Natural killer cell (primary cell): ENCODE measurements around the gene MCM3AP. TPM values are rescaled to one million over a fixed set of nuclear protein-coding genes. Genes with fewer than 3 reads are reported as not detected.

Experiments
- ATAC-seq, 3 donors: fragments of 150-1000 bp in 2 of 3; fragments of 200-7000 bp in 1 of 3; cut with Tn5 transposase; 1 replicate in 1 of 3; 2 replicates in 2 of 3; pipeline ENCODE4 v1.10.0; 2021; ENCODE audit warnings: mild to moderate bottlenecking in 2 of 3, moderate library complexity in 2 of 3
- DNase-seq, 2 donors: peaks; one replicate each; pipeline versions ENCODE4 v3.0.0 to v3.0.0-alpha.2; 2013 to 2021; ENCODE audit warnings: mixed read lengths in 1 of 2
- H3K27ac ChIP-seq: one replicate; pipeline ENCODE4 v1.5.1; 2013; ENCODE audit warnings: mild to moderate bottlenecking, low read length
- H3K27me3 ChIP-seq: one replicate; pipeline ENCODE4 v1.6.1; 2013; ENCODE audit warnings: low read length; ENCODE audit not compliant: control insufficient read depth, insufficient read depth
- H3K36me3 ChIP-seq: one replicate; pipeline ENCODE4 v1.6.1; 2013; ENCODE audit warnings: low read length; ENCODE audit not compliant: control insufficient read depth, insufficient read depth
- H3K4me1 ChIP-seq: one replicate; pipeline ENCODE4 v1.6.1; 2013; ENCODE audit warnings: low read length; ENCODE audit not compliant: control insufficient read depth, insufficient read depth
- H3K4me3 ChIP-seq: one replicate; pipeline ENCODE4 v1.5.1; 2013; ENCODE audit warnings: low read length
- H3K9me3 ChIP-seq: one replicate; pipeline ENCODE4 v1.6.1; 2013; ENCODE audit warnings: low read length; ENCODE audit not compliant: control insufficient read depth, insufficient read depth
- H3K27ac Mint-ChIP-seq, 2 donors: one replicate each; pipeline ENCODE4 v1.8.0; 2022; ENCODE audit warnings: mild to moderate bottlenecking in 2 of 2, mixed read lengths in 2 of 2, moderate library complexity in 1 of 2
- H3K27me3 Mint-ChIP-seq, 2 donors: one replicate each; pipeline ENCODE4 v1.8.0; 2022; ENCODE audit warnings: low read depth in 2 of 2, mixed read lengths in 2 of 2
- H3K36me3 Mint-ChIP-seq: one replicate; pipeline ENCODE4 v1.8.0; 2022; ENCODE audit warnings: mixed read lengths
- H3K4me1 Mint-ChIP-seq, 2 donors: one replicate each; pipeline ENCODE4 v1.8.0; 2022; ENCODE audit warnings: mixed read lengths in 2 of 2
- H3K4me3 Mint-ChIP-seq: one replicate; pipeline ENCODE4 v1.8.0; 2022; ENCODE audit warnings: mild to moderate bottlenecking, moderate library complexity, mixed read lengths
- H3K9me3 Mint-ChIP-seq, 2 donors: one replicate each; pipeline ENCODE4 v1.8.0; 2022; ENCODE audit warnings: mixed read lengths in 2 of 2
- WGBS: methylation state at CpG from one replicate; pipeline ENCODE4 v1.1.7; 2013; ENCODE audit warnings: missing lambda C conversion rate; ENCODE audit not compliant: insufficient coverage; 5-methylcytosine and 5-hydroxymethylcytosine counted together
- intact Hi-C: fragments of 100-400 bp; cut with micrococcal nuclease; formaldehyde crosslinking; loops from one replicate; pipeline ENCODE4 v1.14.2; 2022
- total RNA-seq, 4 donors: library from RNA; stranded (reverse); fragments of 120-200 nt in 1 of 4; gene quantifications; one replicate each; pipeline versions ENCODE4 v1.2.3 to v1.2.4, GENCODE V29; 2013 to 2022
- TF ChIP-seq, protein P1 (sequence below): fragments of 200-600 bp; IDR thresholded peaks from one replicate; pipeline ENCODE4 v1.8.0; 2022; ENCODE audit warnings: antibody characterized with exemption

Gene MCM3AP
- total RNA-seq, 3 donors from 2014 or later (not counting 1 experiment from before 2014, with no cell fraction given), result 143 to 172 (median 159) TPM

DNA sequence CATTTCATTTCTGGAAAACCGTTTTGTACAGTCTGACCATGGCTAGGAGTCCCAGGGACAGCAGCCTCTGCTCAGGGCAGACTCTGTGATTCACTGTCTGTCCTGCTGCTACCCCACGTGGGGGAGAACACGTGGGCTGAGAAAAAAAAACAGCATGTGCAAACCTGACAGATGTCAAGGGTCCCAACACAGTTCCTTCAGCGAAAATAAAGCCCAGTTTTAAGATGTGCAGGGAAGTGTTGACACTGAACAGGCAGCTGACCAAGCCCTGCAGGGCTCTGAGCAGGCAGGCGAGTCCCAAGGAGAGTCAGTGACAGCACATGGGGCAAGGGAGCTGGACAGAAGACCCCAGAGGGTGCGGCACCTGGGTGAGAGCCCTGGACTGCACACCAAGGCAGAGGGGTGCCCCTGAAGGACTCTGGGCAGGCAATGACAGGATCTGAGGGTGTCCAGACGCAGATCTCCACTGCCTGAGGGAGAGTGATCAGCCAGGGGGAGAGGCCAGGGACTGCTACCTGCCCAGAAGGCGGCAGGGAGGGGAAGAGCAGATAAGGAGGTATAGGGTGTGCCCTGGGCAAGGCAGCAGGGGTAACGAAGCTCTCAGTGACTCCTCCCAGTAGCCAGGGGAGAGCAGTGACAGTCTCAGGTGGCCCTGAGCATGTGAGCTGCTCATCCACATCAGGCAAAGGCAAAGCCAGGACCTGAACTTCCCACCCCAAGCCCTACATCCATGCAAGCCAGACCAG, 96.0 kb downstream of the MCM3AP start:
- no peak overlapping the region for H3K27ac ChIP-seq
- Mint-ChIP-seq H3K4me1 (no peaks in the 10 kb centered on the region), H3K27ac (peak overlapping the region in 1 of 2 donors; percentile 20), H3K9me3 (no peaks in the 10 kb centered on the region), H3K27me3 (no peaks in the 10 kb centered on the region), H3K36me3 (no peaks in the 10 kb centered on the region), H3K4me3 (no peak overlapping the region)
- H3K9me3 ChIP-seq, result no peaks in the 10 kb centered on the region
- DNase-seq (no peak), ATAC-seq (no peak)
- peaks cover 6% of the 10 kb centered on the region for H3K4me1 ChIP-seq
- peaks cover 10% of the 10 kb centered on the region for H3K36me3 ChIP-seq
- H3K4me3 ChIP-seq, result no peak overlapping the region
- no peaks in the 10 kb centered on the region for H3K27me3 ChIP-seq
- 88% methylated on average over 9 of the region's 9 CpGs for WGBS
- intact Hi-C loops, result no loop called here
- TF ChIP-seq, protein P1, sequence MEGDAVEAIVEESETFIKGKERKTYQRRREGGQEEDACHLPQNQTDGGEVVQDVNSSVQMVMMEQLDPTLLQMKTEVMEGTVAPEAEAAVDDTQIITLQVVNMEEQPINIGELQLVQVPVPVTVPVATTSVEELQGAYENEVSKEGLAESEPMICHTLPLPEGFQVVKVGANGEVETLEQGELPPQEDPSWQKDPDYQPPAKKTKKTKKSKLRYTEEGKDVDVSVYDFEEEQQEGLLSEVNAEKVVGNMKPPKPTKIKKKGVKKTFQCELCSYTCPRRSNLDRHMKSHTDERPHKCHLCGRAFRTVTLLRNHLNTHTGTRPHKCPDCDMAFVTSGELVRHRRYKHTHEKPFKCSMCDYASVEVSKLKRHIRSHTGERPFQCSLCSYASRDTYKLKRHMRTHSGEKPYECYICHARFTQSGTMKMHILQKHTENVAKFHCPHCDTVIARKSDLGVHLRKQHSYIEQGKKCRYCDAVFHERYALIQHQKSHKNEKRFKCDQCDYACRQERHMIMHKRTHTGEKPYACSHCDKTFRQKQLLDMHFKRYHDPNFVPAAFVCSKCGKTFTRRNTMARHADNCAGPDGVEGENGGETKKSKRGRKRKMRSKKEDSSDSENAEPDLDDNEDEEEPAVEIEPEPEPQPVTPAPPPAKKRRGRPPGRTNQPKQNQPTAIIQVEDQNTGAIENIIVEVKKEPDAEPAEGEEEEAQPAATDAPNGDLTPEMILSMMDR, result no peak

DNA sequence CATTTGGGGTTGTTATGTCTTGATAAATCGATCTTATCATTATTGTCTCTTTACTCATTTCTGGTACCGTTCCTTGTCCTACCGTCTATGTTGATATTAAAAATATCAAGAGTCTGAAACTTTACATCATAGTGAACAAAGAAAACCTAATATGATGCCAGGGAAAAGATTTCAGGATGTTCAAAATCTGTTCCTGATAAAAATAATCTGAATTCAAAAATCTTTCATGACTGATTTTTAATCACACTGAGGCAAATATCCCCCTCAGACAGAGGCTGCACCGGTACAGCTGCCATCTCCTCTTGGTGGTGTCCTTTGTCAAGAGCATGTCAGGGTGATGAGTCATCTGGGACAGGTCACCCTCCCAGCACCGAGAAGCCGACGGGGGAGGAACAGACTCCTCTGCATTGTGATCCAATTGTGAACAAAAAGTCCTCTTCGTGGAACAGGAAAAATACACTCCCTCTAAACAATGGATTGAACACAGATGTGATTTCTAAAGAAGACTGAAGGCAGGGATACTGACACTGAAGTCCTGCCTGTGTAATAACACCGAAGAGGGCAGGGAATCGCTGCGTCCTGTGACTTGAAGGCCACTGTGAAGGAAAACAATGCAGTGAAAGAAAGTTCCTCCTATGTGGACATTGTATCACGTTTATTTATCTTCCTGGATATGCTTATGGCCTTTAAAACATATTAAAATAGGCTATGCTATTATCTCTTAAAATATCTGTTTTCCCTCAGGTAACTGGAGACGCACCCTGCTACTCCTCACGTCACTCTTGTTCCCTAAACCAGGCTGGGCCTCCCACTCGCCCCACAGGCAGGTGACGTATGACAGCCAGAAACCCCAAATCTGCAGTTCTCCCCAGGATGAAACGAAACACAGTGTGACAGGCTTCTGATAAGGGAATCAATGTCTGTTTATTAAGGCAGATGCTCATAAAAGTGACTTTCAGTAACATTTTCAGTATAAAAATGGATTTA, 96.9 kb downstream of the MCM3AP start:
- DNase-seq, result no peak
- H3K27ac ChIP-seq, result no peak overlapping the region

GRCh38 chr21:46187814-46188213, 97.6 kb downstream of the MCM3AP start:
- no peak for DNase-seq
- Histone ChIP-seq H3K4me3 (no peak overlapping the region), H3K27ac (no peak overlapping the region), H3K36me3 (peaks cover 2% of the 10 kb centered on the region), H3K9me3 (no peaks in the 10 kb centered on the region), H3K27me3 (no peaks in the 10 kb centered on the region), H3K4me1 (peaks cover 16% of the 10 kb centered on the region)
- H3K4me1 Mint-ChIP-seq, result no peaks in the 10 kb centered on the region
- intact Hi-C loops, result no loop called here
- H3K4me3 Mint-ChIP-seq, result no peak overlapping the region
- H3K9me3 Mint-ChIP-seq, result no peaks in the 10 kb centered on the region
- no peak for ATAC-seq
- no peak overlapping the region for H3K27ac Mint-ChIP-seq
- TF ChIP-seq, protein P1, result no peak
- no peaks in the 10 kb centered on the region for H3K36me3 Mint-ChIP-seq
- 90% methylated on average over 7 of the region's 7 CpGs for WGBS
- H3K27me3 Mint-ChIP-seq, result no peaks in the 10 kb centered on the region

More for the DNA sequence above, 96.9 kb downstream of the MCM3AP start:
- Histone ChIP-seq H3K36me3 (peaks cover 2% of the 10 kb centered on the region), H3K4me1 (peaks cover 12% of the 10 kb centered on the region), H3K9me3 (no peaks in the 10 kb centered on the region), H3K27me3 (no peaks in the 10 kb centered on the region), H3K4me3 (no peak overlapping the region)
- H3K27me3 Mint-ChIP-seq, result no peaks in the 10 kb centered on the region
- H3K4me3 Mint-ChIP-seq, result no peak overlapping the region
- H3K4me1 Mint-ChIP-seq, result no peaks in the 10 kb centered on the region
- TF ChIP-seq, protein P1, result no peak
- WGBS, result 87% methylated on average over 14 of the region's 17 CpGs
- H3K36me3 Mint-ChIP-seq, result no peaks in the 10 kb centered on the region
- no peaks in the 10 kb centered on the region for H3K9me3 Mint-ChIP-seq
- intact Hi-C loops, result no loop called here
- no peak for ATAC-seq
- peak overlapping the region in 1 of 2 donors; percentile 20 for H3K27ac Mint-ChIP-seq
